ENCODE measurements around the gene ACTL7A. TPM values are rescaled to one million over a fixed set of nuclear protein-coding genes. Genes with fewer than 3 reads are reported as not detected.

The ACTL7A gene
- total and polyA plus RNA-seq, 10 donors: not detected

DNA sequence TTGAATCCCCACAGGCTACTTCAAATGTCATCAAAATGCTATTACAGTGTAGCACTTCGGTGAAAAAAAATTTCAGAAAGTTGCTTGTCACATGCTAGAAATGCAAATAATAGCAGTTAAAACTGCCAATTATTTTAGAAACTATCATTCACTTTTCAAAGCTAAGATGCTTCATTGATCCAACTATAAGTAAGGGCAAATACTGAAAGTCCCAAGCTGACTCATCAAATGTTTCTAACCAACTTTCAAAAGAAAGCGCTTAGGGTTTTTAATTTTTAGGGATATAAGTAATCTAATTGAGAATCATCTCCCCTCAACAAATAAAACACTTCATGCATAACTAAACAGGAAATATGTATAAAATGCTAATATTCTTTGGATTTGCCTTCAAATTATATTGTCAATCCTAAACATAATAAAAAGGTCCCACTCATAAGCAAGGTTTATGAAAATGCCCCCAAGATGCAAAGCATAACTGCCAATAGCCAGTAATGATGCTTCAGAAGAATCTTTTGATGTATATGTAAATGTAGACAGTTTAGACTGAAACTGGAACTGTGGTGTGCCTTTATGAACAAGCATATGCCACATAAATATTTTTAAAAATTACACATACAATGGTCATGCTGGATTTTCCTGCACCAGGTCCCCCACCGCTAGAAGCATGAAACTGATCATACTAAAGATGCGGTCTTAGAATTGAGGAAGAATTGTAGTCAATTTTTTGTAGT is 12.2 kb downstream of the ACTL7A start:
- 88 to 95% (median 93%) methylated on average over 4 of the region's 4 CpGs for WGBS, 5 donors
- intact Hi-C loops (cut with DNase I; ENCODE audit: low total_unique reads): no loop called here

DNA sequence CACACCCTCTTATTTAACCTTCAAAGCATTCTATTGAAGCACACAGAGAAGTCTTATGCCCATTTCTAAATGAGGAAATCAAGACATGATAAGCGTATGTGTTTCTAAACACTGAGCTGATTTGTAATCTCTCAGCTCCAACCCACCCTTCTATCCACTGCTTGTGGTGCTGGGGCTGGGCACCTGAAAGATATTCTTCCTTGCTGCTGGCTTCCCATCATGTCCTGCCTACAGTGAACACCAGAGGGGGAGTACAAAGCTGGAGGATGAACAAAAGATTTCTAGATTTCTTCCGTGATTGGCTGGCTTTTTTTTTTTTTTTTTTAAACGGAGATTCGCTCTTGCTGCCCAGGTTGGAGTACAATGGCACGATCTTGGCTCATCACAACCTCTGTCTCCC is 14.4 kb downstream of the ACTL7A start:
- peaks cover 0 to 100% (median 96%) of the 10 kb centered on the region in 6 donors for H3K36me3 ChIP-seq
- intact Hi-C loops (cut with DNase I; ENCODE audit: low total_unique reads): no loop called here
- H3K4me1 ChIP-seq: no peaks in the 10 kb centered on the region
- WGBS, 5 donors: 95 to 97% (median 97%) methylated on average over 5 of the region's 5 CpGs
- DNase-seq: no peak
- H3K27ac ChIP-seq: no peak overlapping the region
- H3K4me3 ChIP-seq: no peak overlapping the region
- peaks cover 0 to 8% (median under 1%) of the 10 kb centered on the region in 8 donors for H3K9me3 ChIP-seq
- no peaks in the 10 kb centered on the region for H3K27me3 ChIP-seq (replicated peaks in 1 of 7)
- TF ChIP-seq CTCF (IDR thresholded peaks at IDR 0.05 in 8 of 11, conservative IDR thresholded peaks at IDR 0.05 in 3 of 11): no peak
- TF ChIP-seq POLR2A (IDR thresholded peaks at IDR 0.05): no peak
- TF ChIP-seq POLR2AphosphoS5 (IDR thresholded peaks at IDR 0.05): no peak

More for the DNA sequence above, 12.2 kb downstream of the ACTL7A start:
- H3K9me3 ChIP-seq: peaks cover 0 to 10% (median 1%) of the 10 kb centered on the region in 8 donors
- no peak overlapping the region for H3K4me3 ChIP-seq
- peaks cover 0 to 100% (median 89%) of the 10 kb centered on the region in 6 donors for H3K36me3 ChIP-seq
- H3K27ac ChIP-seq: no peak overlapping the region
- DNase-seq: no peak
- no peak for TF ChIP-seq CTCF (IDR thresholded peaks at IDR 0.05 in 8 of 11, conservative IDR thresholded peaks at IDR 0.05 in 3 of 11)
- TF ChIP-seq POLR2AphosphoS5 (IDR thresholded peaks at IDR 0.05): no peak
- TF ChIP-seq POLR2A (IDR thresholded peaks at IDR 0.05): no peak
- no peaks in the 10 kb centered on the region for H3K27me3 ChIP-seq (replicated peaks in 1 of 7)
- no peaks in the 10 kb centered on the region for H3K4me1 ChIP-seq

- intact Hi-C loops (cut with DNase I; ENCODE audit: low total_unique reads): no loop called here
- Histone ChIP-seq H3K4me1 (no peaks in the 10 kb centered on the region), H3K36me3 (peaks cover 0 to 100% (median 94%) of the 10 kb centered on the region in 6 donors), H3K4me3 (no peak overlapping the region), H3K27ac (no peak overlapping the region), H3K27me3 (replicated peaks in 1 of 7) (no peaks in the 10 kb centered on the region), H3K9me3 (no peaks in the 10 kb centered on the region)
- 89 to 99% (median 93%) methylated on average over 2 of the region's 2 CpGs for WGBS, 5 donors
- DNase-seq: no peak
- no peak for TF ChIP-seq CTCF (IDR thresholded peaks at IDR 0.05 in 8 of 11, conservative IDR thresholded peaks at IDR 0.05 in 3 of 11)
- TF ChIP-seq POLR2AphosphoS5 (IDR thresholded peaks at IDR 0.05): no peak
- no peak for TF ChIP-seq POLR2A (IDR thresholded peaks at IDR 0.05)
These were observed 15.5 kb downstream of the ACTL7A start for GRCh38 chr9:108877524-108877923.

DNA sequence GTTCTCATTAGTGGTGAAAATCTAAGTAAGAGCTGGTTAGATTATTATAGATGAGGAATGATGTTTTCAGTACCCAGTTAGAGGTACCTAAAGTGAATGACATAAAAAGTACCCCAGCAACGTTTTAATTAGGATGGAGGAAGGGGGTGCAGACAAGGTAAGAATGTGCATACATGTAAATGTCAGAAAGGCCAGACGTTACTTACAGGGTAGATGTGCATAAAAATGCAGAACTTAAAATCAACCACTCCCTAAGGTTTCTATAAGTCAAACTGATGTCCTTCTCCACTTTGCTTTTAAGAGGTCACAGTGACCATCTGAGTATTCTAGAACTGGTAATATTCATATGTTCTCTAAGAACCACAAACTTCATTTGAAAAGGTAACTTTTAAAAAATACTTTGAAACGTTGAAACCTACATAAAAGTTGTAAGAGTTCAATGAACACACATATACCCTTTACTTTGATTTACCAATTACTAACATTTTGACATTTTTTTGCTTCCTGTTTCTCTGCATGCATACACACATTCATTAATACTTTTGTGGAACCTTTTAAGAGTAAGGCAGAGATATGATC is 18.8 kb downstream of the ACTL7A start:
- no peaks in the 10 kb centered on the region for H3K27me3 ChIP-seq (replicated peaks in 1 of 7)
- no peak for DNase-seq
- intact Hi-C loops (cut with DNase I; ENCODE audit: low total_unique reads): no loop called here
- TF ChIP-seq POLR2A (IDR thresholded peaks at IDR 0.05): no peak
- TF ChIP-seq CTCF (IDR thresholded peaks at IDR 0.05 in 8 of 11, conservative IDR thresholded peaks at IDR 0.05 in 3 of 11): no peak
- no peak for TF ChIP-seq POLR2AphosphoS5 (IDR thresholded peaks at IDR 0.05)
- 68 to 91% (median 79%) methylated on average over 3 of the region's 3 CpGs for WGBS, 5 donors
- H3K4me1 ChIP-seq: peaks cover 0 to 4% (median 0%) of the 10 kb centered on the region in 6 donors
- no peak overlapping the region for H3K27ac ChIP-seq
- H3K4me3 ChIP-seq: no peak overlapping the region
- no peaks in the 10 kb centered on the region for H3K9me3 ChIP-seq
- H3K36me3 ChIP-seq: peaks cover 0 to 82% (median 65%) of the 10 kb centered on the region in 6 donors
